ENCODE results near the gene IKBKG.
"Not testable (repeated sequence)": the region's sequence is repeated elsewhere in the genome, so short reads cannot be mapped to it uniquely, and the experiment has no call there.

IKBKG gene

GRCh38 chrX:154605566-154605965 lies 58.1 kb downstream of the IKBKG start:
- DNase-seq (ENCODE audit: low spot score): no peak

- DNase-seq (ENCODE audit: low spot score): no peak
These were observed 60.0 kb downstream of the IKBKG start for GRCh38 chrX:154607370-154607769.

GRCh38 chrX:154607976-154608375 lies 60.6 kb downstream of the IKBKG start:
- DNase-seq (ENCODE audit: low spot score): not testable (repeated sequence)

GRCh38 chrX:154608823-154609222 lies 61.4 kb downstream of the IKBKG start:
- not testable (repeated sequence) for DNase-seq (ENCODE audit: low spot score)

GRCh38 chrX:154611146-154611545 lies 63.7 kb downstream of the IKBKG start:
- not testable (repeated sequence) for DNase-seq (ENCODE audit: low spot score)

- not testable (repeated sequence) for DNase-seq (ENCODE audit: low spot score)
These were observed 66.2 kb downstream of the IKBKG start for GRCh38 chrX:154613586-154613985.
